Common myeloid progenitor, CD34-positive (primary cell): ENCODE measurements around the gene NENF.
A peak's percentile ranks its signal among the peaks of the same experiment; 100 is the strongest.

Experiments
- CTCF ChIA-PET: fragments of 350-600 bp; sonication (Branson Sonifier 250); formaldehyde crosslinking; loops from one replicate; lab custom pipeline; 2021; ENCODE audit warnings: antibody characterized with exemption; lab: Charles Lee
- POLR2A ChIA-PET: fragments of 350-600 bp; sonication (Branson Sonifier 250); formaldehyde crosslinking; loops from one replicate; lab custom pipeline; 2021; ENCODE audit warnings: antibody characterized with exemption; lab: Charles Lee
- DNase-seq, 3 donors: peaks; one replicate each; pipeline versions ENCODE4 v3.0.0 to v3.0.0-alpha.2; 2013
- H3K27ac ChIP-seq, 2 experiments: 1 replicate in 1 of 2; 2 replicates in 1 of 2; pipeline ENCODE4 v1.7.0; 2013; ENCODE audit warnings: inconsistent platforms in 2 of 2, low read length in 2 of 2, mild to moderate bottlenecking in 2 of 2, low read depth in 1 of 2, moderate library complexity in 1 of 2; ENCODE audit not compliant: severe bottlenecking in 2 of 2, insufficient read depth in 1 of 2, poor library complexity in 1 of 2
- H3K27me3 ChIP-seq, 5 experiments: replicated peaks in 2 of 5; 1 replicate in 3 of 5; 2 replicates in 2 of 5; pipeline versions ENCODE4 v1.6.1 to v1.7.0; 2013; ENCODE audit warnings: low read length in 4 of 5, mild to moderate bottlenecking in 2 of 5, moderate library complexity in 2 of 5, inconsistent platforms in 1 of 5; ENCODE audit not compliant: insufficient read depth in 5 of 5, control insufficient read depth in 4 of 5
- H3K36me3 ChIP-seq, 4 experiments: 1 replicate in 2 of 4; 2 replicates in 2 of 4; pipeline versions ENCODE4 v1.6.1 to v1.7.0; 2013; ENCODE audit warnings: low read length in 3 of 4, control low read depth in 1 of 4, mild to moderate bottlenecking in 1 of 4; ENCODE audit not compliant: control insufficient read depth in 4 of 4, insufficient read depth in 4 of 4
- H3K4me1 ChIP-seq, 4 experiments: 1 replicate in 3 of 4; 2 replicates in 1 of 4; pipeline versions ENCODE4 v1.6.1 to v1.7.1; 2013; ENCODE audit warnings: low read length in 3 of 4, mild to moderate bottlenecking in 3 of 4, control low read depth in 1 of 4, inconsistent platforms in 1 of 4, moderate library complexity in 1 of 4; ENCODE audit not compliant: control insufficient read depth in 4 of 4, insufficient read depth in 4 of 4; ENCODE audit errors: control extremely low read depth in 1 of 4
- H3K4me3 ChIP-seq, 7 experiments: 1 replicate in 4 of 7; 2 replicates in 3 of 7; pipeline versions ENCODE4 v1.5.1 to v1.7.0; 2013; ENCODE audit warnings: mild to moderate bottlenecking in 7 of 7, low read length in 6 of 7, moderate library complexity in 6 of 7, inconsistent platforms in 2 of 7, low read depth in 2 of 7, control low read depth in 1 of 7; ENCODE audit not compliant: insufficient read depth in 4 of 7, control insufficient read depth in 1 of 7; ENCODE audit errors: extremely low read depth in 1 of 7
- H3K9me3 ChIP-seq, 5 experiments: 1 replicate in 4 of 5; 2 replicates in 1 of 5; pipeline versions ENCODE4 v1.6.1 to v1.7.1; 2013; ENCODE audit warnings: low read length in 4 of 5, mild to moderate bottlenecking in 2 of 5, inconsistent platforms in 1 of 5, low read depth in 1 of 5, moderate library complexity in 1 of 5; ENCODE audit not compliant: control insufficient read depth in 4 of 5, insufficient read depth in 2 of 5; ENCODE audit errors: control extremely low read depth in 1 of 5
- WGBS: methylation state at CpG from one replicate; pipeline ENCODE4 v1.1.5; 2013; ENCODE audit not compliant: insufficient coverage; 5-methylcytosine and 5-hydroxymethylcytosine counted together

The NENF gene

GRCh38 chr1:212438831-212439237 lies 6.1 kb downstream of the NENF start:
- CTCF ChIA-PET: no interaction called here
- POLR2A ChIA-PET: no interaction called here
- H3K27me3 ChIP-seq: no peaks in the 10 kb centered on the region
- H3K4me3 ChIP-seq: no peak overlapping the region
- H3K36me3 ChIP-seq: peaks cover 0 to 2% (median 1%) of the 10 kb centered on the region in 4 experiments
- peak in 2 of 3 donors; percentile 38 to 56 for DNase-seq
- H3K27ac ChIP-seq: no peak overlapping the region
- H3K9me3 ChIP-seq: no peaks in the 10 kb centered on the region
- H3K4me1 ChIP-seq: peaks cover 2 to 9% (median 5%) of the 10 kb centered on the region in 4 experiments
- 90% methylated on average over 1 of the region's 2 CpGs for WGBS

GRCh38 chr1:212440419-212440818 lies 7.7 kb downstream of the NENF start:
- ChIA-PET POLR2A (interaction anchor here (0.7 kb wide), 1 partner anchor 96 kb away, joined by 5 read pairs; no protein-coding TSS in a partner anchor), CTCF (interaction anchor here (1.2 to 2.4 kb wide), 2 partner anchors 12 to 16 kb away, joined by 4 to 13 read pairs; no protein-coding TSS in a partner anchor)
- Histone ChIP-seq H3K27me3 (no peaks in the 10 kb centered on the region), H3K4me1 (peaks cover 0 to 4% (median under 1%) of the 10 kb centered on the region in 4 experiments), H3K9me3 (no peaks in the 10 kb centered on the region), H3K27ac (no peak overlapping the region), H3K4me3 (no peak overlapping the region), H3K36me3 (peaks cover 0 to 12% (median 3%) of the 10 kb centered on the region in 4 experiments)
- DNase-seq: no peak
- WGBS: 93% methylated on average over 7 of the region's 9 CpGs

DNA sequence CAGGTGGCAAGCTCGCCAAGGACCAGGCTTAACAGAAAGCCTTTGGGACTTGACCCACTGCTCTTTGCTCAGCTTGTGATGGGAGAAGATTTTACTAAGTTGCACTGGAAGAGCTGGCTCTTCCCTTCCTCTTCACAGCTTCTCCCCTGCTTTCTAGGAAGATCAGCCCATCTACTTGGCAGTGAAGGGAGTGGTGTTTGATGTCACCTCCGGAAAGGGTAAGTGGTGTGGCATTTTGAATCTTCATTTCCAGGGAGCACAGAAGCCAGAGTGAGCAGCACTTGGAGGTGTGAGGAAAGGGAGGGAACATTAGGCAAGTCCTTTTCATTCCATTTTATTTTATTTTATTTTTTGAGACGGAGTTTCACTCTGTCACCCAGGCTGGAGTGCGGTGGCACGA lies 9.7 kb downstream of the NENF start:
- no peak overlapping the region for H3K27ac ChIP-seq
- H3K36me3 ChIP-seq: peaks cover 2 to 20% (median 7%) of the 10 kb centered on the region in 4 experiments
- no peak for DNase-seq
- H3K27me3 ChIP-seq: no peaks in the 10 kb centered on the region
- ChIA-PET CTCF (interaction anchor here (1.4 kb wide), 1 partner anchor 76 kb away, joined by 3 read pairs; no protein-coding TSS in a partner anchor), POLR2A (no interaction called here)
- H3K4me3 ChIP-seq: no peak overlapping the region
- no peaks in the 10 kb centered on the region for H3K9me3 ChIP-seq
- 92% methylated on average over 4 of the region's 5 CpGs for WGBS
- peaks cover 0 to 4% (median under 1%) of the 10 kb centered on the region in 4 experiments for H3K4me1 ChIP-seq

DNA sequence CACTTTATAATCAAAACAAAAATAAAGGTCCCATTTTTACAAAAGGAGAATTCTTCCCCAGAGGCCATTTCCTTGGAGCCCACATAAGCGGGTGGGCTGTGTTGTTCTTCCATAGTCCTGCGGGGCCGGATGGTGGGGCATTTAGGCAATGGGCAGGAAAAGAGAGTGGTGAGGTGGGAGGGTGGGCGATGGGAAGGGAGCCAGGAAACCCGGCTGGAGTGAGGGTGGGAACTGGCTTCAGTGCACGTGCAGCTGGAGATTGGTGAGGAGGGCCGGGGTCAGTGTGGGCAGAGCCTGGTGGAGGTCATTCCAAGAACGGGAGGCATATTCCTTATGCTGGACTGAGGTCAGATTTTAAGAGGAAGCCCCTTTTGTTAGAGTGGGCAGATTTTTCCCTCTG lies 13.6 kb downstream of the NENF start:
- H3K9me3 ChIP-seq: no peaks in the 10 kb centered on the region
- ChIA-PET POLR2A (no interaction called here), CTCF (no interaction called here)
- DNase-seq: no peak
- no peak overlapping the region for H3K27ac ChIP-seq
- 94% methylated on average over 8 of the region's 8 CpGs for WGBS
- no peak overlapping the region for H3K4me3 ChIP-seq
- H3K27me3 ChIP-seq: no peaks in the 10 kb centered on the region
- H3K4me1 ChIP-seq: peaks cover 0 to 5% (median 2%) of the 10 kb centered on the region in 4 experiments
- peaks cover 2 to 23% (median 7%) of the 10 kb centered on the region in 4 experiments for H3K36me3 ChIP-seq

- ChIA-PET POLR2A (no interaction called here), CTCF (no interaction called here)
- 96% methylated on average over 2 of the region's 2 CpGs for WGBS
Measured at GRCh38 chr1:212447478-212447877, 14.8 kb downstream of the NENF start.

DNA sequence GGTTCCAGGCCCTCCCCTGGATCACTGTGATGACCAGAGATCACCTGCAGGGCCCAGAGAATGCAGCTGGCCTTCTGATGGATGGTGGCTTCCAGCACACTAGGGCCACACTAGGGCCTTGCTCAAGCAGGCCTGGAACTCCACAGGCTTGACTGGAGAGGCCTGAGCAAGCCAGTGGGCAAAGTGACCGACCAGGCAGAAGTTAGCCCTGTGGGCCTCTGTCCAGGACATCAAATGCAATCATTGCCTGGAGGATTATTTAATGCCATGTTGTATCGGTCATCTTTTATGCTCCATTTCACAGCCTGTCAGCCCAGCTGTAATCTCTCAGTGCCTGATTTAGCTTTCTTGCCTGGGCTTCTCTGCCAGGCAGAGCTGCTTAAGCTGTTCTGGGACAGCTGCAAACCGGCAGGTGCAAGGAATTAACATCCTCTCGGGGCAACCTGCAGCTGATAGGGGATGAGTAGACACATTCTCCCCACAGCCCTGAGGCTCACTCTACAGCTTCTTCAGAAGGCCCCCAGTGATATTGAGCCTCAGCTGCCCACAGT lies 17.7 kb downstream of the NENF start:
- ChIA-PET POLR2A (no interaction called here), CTCF (interaction anchor here (0.6 to 2.1 kb wide), 3 partner anchors 22 to 379 kb away, joined by 3 to 8 read pairs (median 3); no protein-coding TSS in a partner anchor)
- Histone ChIP-seq H3K27me3 (no peaks in the 10 kb centered on the region), H3K36me3 (peaks cover 0 to 11% (median 5%) of the 10 kb centered on the region in 4 experiments), H3K9me3 (no peaks in the 10 kb centered on the region), H3K27ac (peak overlapping the region in 1 of 2 experiments; percentile 1), H3K4me1 (peaks cover 0 to 25% (median 16%) of the 10 kb centered on the region in 4 experiments), H3K4me3 (no peak overlapping the region)
- DNase-seq: no peak
- WGBS: 97% methylated on average over 3 of the region's 4 CpGs

More at GRCh38 chr1:212447478-212447877, 14.8 kb downstream of the NENF start:
- Histone ChIP-seq H3K4me3 (no peak overlapping the region), H3K27ac (no peak overlapping the region), H3K27me3 (no peaks in the 10 kb centered on the region), H3K9me3 (no peaks in the 10 kb centered on the region), H3K36me3 (peaks cover 2 to 21% (median 7%) of the 10 kb centered on the region in 4 experiments), H3K4me1 (peaks cover 0 to 10% (median 5%) of the 10 kb centered on the region in 4 experiments)
- no peak for DNase-seq
